WTC11 (cell line): ENCODE data around the gene TOPAZ1. TPM values are rescaled to one million over a fixed set of nuclear protein-coding genes. Genes with fewer than 3 reads are reported as not detected.

ENCODE experiments used
- ATAC-seq: fragments of 200-7000 bp; cut with Tn5 transposase; 2 replicates; pipeline ENCODE4 v1.10.0; 2021; ENCODE audit warnings: mild to moderate bottlenecking, moderate library complexity
- CTCF ChIA-PET: fragments of 300-600 bp; sonication (Branson Sonifier 250); formaldehyde crosslinking; loops from one replicate; lab custom pipeline; 2021; ENCODE audit warnings: antibody characterized with exemption; lab: Charles Lee
- POLR2A ChIA-PET: fragments of 350-600 bp; sonication (Branson Sonifier 250); formaldehyde crosslinking; loops from one replicate; lab custom pipeline; 2021; ENCODE audit warnings: antibody characterized with exemption; lab: Charles Lee
- DNase-seq: peaks from one replicate; pipeline ENCODE4 v3.0.0; 2021; ENCODE audit warnings: low spot score
- H3K27ac Mint-ChIP-seq: 2 replicates; pipeline ENCODE4 v1.8.0; 2021; ENCODE audit warnings: mixed read lengths
- H3K27me3 Mint-ChIP-seq: 2 replicates; pipeline ENCODE4 v1.8.0; 2021; ENCODE audit warnings: low read depth, mild to moderate bottlenecking, moderate library complexity, mixed read lengths
- H3K36me3 Mint-ChIP-seq: 2 replicates; pipeline ENCODE4 v1.8.0; 2021; ENCODE audit warnings: mixed read lengths
- H3K4me1 Mint-ChIP-seq: 2 replicates; pipeline ENCODE4 v1.8.0; 2022; ENCODE audit warnings: mixed read lengths
- H3K4me3 Mint-ChIP-seq: 2 replicates; pipeline ENCODE4 v1.8.0; 2021; ENCODE audit warnings: mild to moderate bottlenecking, moderate library complexity, mixed read lengths
- H3K9me3 Mint-ChIP-seq: 2 replicates; pipeline ENCODE4 v1.8.0; 2021; ENCODE audit warnings: mixed read lengths
- ESRRA ChIP-seq: sonication (generic); formaldehyde crosslinking; IDR thresholded peaks from 2 replicates; pipeline ENCODE4 v1.8.1; 2022; ENCODE audit warnings: mild to moderate bottlenecking, missing genetic modification reagents, borderline replicate concordance
- HMGA2 ChIP-seq: fragments of 250-450 bp; sonication (Bioruptor Pico); IDR thresholded peaks from 2 replicates; pipeline ENCODE4 v1.4.0; 2021; ENCODE audit warnings: mild to moderate bottlenecking, moderate library complexity
- IRF1 ChIP-seq: sonication (generic); formaldehyde crosslinking; IDR thresholded peaks from 2 replicates; pipeline ENCODE4 v1.8.0; 2023; ENCODE audit warnings: missing genetic modification reagents
- IRF2 ChIP-seq: sonication (generic); formaldehyde crosslinking; IDR thresholded peaks from 2 replicates; pipeline ENCODE4 v1.8.0; 2022; ENCODE audit warnings: low read depth, missing genetic modification reagents, borderline replicate concordance
- KAT7 ChIP-seq: sonication (generic); formaldehyde crosslinking; IDR thresholded peaks from 2 replicates; pipeline ENCODE4 v1.8.1; 2023; ENCODE audit warnings: missing genetic modification reagents, mild to moderate bottlenecking, borderline replicate concordance
- MXD4 ChIP-seq: fragments of 250-450 bp; sonication (Bioruptor Pico); IDR thresholded peaks from 2 replicates; pipeline ENCODE4 v1.8.0; 2021; ENCODE audit warnings: mild to moderate bottlenecking, moderate library complexity, borderline replicate concordance
- NFATC4 ChIP-seq: fragments of 250-450 bp; sonication (Bioruptor Pico); IDR thresholded peaks from 2 replicates; pipeline ENCODE4 v1.9.0; 2021; ENCODE audit warnings: mild to moderate bottlenecking
- NFE2L1 ChIP-seq: sonication (generic); formaldehyde crosslinking; IDR thresholded peaks from 2 replicates; pipeline ENCODE4 v1.8.1; 2023; ENCODE audit warnings: missing genetic modification reagents
- PRDM15 ChIP-seq: sonication (generic); formaldehyde crosslinking; IDR thresholded peaks from 2 replicates; pipeline ENCODE4 v1.8.0; 2022; ENCODE audit warnings: missing genetic modification reagents
- PREB ChIP-seq: sonication (generic); formaldehyde crosslinking; IDR thresholded peaks from 2 replicates; pipeline ENCODE4 v1.8.1; 2022; ENCODE audit warnings: mild to moderate bottlenecking, missing genetic modification reagents, moderate library complexity, borderline replicate concordance
- SMAD3 ChIP-seq: sonication (generic); formaldehyde crosslinking; IDR thresholded peaks from 2 replicates; pipeline ENCODE4 v1.8.0; 2022; ENCODE audit warnings: missing genetic modification reagents, mild to moderate bottlenecking, borderline replicate concordance
- SOX15 ChIP-seq: fragments of 250-450 bp; sonication (Bioruptor Pico); IDR thresholded peaks from 2 replicates; pipeline ENCODE4 v1.9.0; 2021; ENCODE audit warnings: mild to moderate bottlenecking
- USF1 ChIP-seq: sonication (generic); formaldehyde crosslinking; IDR thresholded peaks from 2 replicates; pipeline ENCODE4 v1.8.0; 2022; ENCODE audit warnings: mild to moderate bottlenecking, missing genetic modification reagents
- USF2 ChIP-seq: sonication (generic); formaldehyde crosslinking; IDR thresholded peaks from 2 replicates; pipeline ENCODE4 v1.8.1; 2023; ENCODE audit warnings: mild to moderate bottlenecking, missing genetic modification reagents, moderate library complexity
- ZNF396 ChIP-seq: fragments of 250-450 bp; sonication (Bioruptor Pico); IDR thresholded peaks from 2 replicates; pipeline ENCODE4 v1.8.0; 2021; ENCODE audit warnings: mild to moderate bottlenecking, moderate library complexity, borderline replicate concordance
- total RNA-seq: library from RNA; stranded (reverse); gene quantifications from 3 replicates; pipeline ENCODE4 v1.2.3, GENCODE V29; 2021
- TF ChIP-seq, protein P1 (sequence below): sonication (generic); formaldehyde crosslinking; IDR thresholded peaks from 2 replicates; pipeline ENCODE4 v1.8.0; 2023; ENCODE audit warnings: missing genetic modification reagents, mild to moderate bottlenecking, borderline replicate concordance
- TF ChIP-seq, protein P2 (sequence below): sonication (generic); formaldehyde crosslinking; IDR thresholded peaks from 2 replicates; pipeline ENCODE4 v1.8.1; 2022; ENCODE audit warnings: low read depth, mild to moderate bottlenecking, moderate library complexity, missing genetic modification reagents, borderline replicate concordance

TOPAZ1 gene
- total RNA-seq, 1 experiment from 2014 or later: not detected

DNA sequence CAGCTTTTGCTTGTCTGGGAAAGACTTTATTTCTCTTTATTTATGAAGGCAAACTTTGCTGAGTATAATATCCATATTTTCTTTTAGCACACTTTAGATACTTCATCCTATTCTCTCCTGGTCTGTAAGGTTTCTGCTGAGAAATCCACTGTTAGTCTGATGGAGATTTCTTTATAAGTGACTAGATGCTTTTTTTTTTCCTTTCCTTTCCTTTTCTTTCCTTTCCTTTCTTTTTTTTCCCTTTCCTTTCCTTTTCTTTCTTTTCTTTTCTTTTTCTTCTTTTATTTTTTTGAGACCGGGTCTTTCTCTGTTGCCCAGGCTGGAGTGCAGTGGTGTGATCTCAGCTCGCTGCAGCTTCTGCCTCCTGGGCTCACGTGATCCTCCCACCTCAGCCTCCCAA is 38.4 kb downstream of the TOPAZ1 start:
- H3K9me3 Mint-ChIP-seq: no peaks in the 10 kb centered on the region
- no peak overlapping the region for H3K4me3 Mint-ChIP-seq
- H3K4me1 Mint-ChIP-seq: no peaks in the 10 kb centered on the region
- H3K36me3 Mint-ChIP-seq: no peaks in the 10 kb centered on the region
- ChIA-PET CTCF (interaction anchor here (0.7 to 0.9 kb wide), 2 partner anchors 11 to 424 kb away, joined by 3 read pairs; no protein-coding TSS in a partner anchor), POLR2A (no interaction called here)
- no peaks in the 10 kb centered on the region; the same call in 1 of the 2 replicates for H3K27me3 Mint-ChIP-seq
- TF ChIP-seq SOX15 (CRISPR knock-in tag): no peak
- TF ChIP-seq ESRRA (CRISPR knock-in tag): no peak
- TF ChIP-seq PRDM15: no peak
- TF ChIP-seq, protein P1, sequence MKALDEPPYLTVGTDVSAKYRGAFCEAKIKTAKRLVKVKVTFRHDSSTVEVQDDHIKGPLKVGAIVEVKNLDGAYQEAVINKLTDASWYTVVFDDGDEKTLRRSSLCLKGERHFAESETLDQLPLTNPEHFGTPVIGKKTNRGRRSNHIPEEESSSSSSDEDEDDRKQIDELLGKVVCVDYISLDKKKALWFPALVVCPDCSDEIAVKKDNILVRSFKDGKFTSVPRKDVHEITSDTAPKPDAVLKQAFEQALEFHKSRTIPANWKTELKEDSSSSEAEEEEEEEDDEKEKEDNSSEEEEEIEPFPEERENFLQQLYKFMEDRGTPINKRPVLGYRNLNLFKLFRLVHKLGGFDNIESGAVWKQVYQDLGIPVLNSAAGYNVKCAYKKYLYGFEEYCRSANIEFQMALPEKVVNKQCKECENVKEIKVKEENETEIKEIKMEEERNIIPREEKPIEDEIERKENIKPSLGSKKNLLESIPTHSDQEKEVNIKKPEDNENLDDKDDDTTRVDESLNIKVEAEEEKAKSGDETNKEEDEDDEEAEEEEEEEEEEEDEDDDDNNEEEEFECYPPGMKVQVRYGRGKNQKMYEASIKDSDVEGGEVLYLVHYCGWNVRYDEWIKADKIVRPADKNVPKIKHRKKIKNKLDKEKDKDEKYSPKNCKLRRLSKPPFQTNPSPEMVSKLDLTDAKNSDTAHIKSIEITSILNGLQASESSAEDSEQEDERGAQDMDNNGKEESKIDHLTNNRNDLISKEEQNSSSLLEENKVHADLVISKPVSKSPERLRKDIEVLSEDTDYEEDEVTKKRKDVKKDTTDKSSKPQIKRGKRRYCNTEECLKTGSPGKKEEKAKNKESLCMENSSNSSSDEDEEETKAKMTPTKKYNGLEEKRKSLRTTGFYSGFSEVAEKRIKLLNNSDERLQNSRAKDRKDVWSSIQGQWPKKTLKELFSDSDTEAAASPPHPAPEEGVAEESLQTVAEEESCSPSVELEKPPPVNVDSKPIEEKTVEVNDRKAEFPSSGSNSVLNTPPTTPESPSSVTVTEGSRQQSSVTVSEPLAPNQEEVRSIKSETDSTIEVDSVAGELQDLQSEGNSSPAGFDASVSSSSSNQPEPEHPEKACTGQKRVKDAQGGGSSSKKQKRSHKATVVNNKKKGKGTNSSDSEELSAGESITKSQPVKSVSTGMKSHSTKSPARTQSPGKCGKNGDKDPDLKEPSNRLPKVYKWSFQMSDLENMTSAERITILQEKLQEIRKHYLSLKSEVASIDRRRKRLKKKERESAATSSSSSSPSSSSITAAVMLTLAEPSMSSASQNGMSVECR (CRISPR knock-in tag): no peak
- no peak for TF ChIP-seq IRF2 (CRISPR knock-in tag)
- TF ChIP-seq NFATC4: no peak
- no peak for TF ChIP-seq IRF1 (CRISPR knock-in tag)
- no peak for TF ChIP-seq SMAD3
- TF ChIP-seq ZNF396: no peak
- TF ChIP-seq, protein P2, sequence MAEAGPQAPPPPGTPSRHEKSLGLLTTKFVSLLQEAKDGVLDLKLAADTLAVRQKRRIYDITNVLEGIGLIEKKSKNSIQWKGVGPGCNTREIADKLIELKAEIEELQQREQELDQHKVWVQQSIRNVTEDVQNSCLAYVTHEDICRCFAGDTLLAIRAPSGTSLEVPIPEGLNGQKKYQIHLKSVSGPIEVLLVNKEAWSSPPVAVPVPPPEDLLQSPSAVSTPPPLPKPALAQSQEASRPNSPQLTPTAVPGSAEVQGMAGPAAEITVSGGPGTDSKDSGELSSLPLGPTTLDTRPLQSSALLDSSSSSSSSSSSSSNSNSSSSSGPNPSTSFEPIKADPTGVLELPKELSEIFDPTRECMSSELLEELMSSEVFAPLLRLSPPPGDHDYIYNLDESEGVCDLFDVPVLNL (CRISPR knock-in tag): no peak
- TF ChIP-seq PREB (CRISPR knock-in tag): no peak
- no peak overlapping the region for H3K27ac Mint-ChIP-seq
- no peak for DNase-seq
- ATAC-seq: no peak

DNA sequence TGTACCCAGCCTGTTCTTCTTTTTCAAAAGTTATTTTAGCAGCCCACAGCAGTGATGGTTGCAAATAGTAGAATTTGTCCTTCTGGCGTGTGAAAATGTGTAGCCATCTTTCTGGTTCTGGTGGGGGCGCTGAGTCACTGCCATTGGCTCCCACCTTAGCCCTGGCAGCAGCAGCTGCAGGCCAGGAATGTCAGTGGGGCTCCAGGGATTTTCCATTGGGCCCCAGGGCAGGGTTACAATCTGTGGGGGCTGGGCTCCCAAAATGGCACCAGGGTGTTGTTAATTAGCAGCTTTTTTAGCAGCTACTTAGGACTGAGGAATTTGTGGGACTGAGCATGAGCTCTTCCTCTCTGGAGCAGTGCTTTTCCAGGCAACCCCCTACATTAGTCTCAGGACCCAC is 38.9 kb downstream of the TOPAZ1 start:
- Mint-ChIP-seq H3K9me3 (no peaks in the 10 kb centered on the region), H3K27me3 (no peaks in the 10 kb centered on the region; the same call in 1 of the 2 replicates), H3K36me3 (no peaks in the 10 kb centered on the region), H3K4me1 (no peaks in the 10 kb centered on the region), H3K27ac (no peak overlapping the region), H3K4me3 (no peak overlapping the region)
- POLR2A ChIA-PET: interaction anchor here (0.6 kb wide), 1 partner anchor 334 kb away, joined by 5 read pairs; no protein-coding TSS in a partner anchor
- peak; percentile 73 for ATAC-seq
- peak; percentile 27 for DNase-seq
- CTCF ChIA-PET: interaction anchor here (0.7 to 0.9 kb wide), 2 partner anchors 10 to 425 kb away, joined by 3 read pairs; no protein-coding TSS in a partner anchor
- TF ChIP-seq USF1 (CRISPR knock-in tag) (no peak), NFE2L1 (no peak), USF2 (CRISPR knock-in tag) (no peak), KAT7 (no peak), SMAD3 (no peak), PREB (CRISPR knock-in tag) (no peak), ZNF396 (no peak), HMGA2 (CRISPR knock-in tag) (no peak), MXD4 (CRISPR knock-in tag) (no peak)
